ENCODE measurements around the gene ATP2A2.

DNA sequence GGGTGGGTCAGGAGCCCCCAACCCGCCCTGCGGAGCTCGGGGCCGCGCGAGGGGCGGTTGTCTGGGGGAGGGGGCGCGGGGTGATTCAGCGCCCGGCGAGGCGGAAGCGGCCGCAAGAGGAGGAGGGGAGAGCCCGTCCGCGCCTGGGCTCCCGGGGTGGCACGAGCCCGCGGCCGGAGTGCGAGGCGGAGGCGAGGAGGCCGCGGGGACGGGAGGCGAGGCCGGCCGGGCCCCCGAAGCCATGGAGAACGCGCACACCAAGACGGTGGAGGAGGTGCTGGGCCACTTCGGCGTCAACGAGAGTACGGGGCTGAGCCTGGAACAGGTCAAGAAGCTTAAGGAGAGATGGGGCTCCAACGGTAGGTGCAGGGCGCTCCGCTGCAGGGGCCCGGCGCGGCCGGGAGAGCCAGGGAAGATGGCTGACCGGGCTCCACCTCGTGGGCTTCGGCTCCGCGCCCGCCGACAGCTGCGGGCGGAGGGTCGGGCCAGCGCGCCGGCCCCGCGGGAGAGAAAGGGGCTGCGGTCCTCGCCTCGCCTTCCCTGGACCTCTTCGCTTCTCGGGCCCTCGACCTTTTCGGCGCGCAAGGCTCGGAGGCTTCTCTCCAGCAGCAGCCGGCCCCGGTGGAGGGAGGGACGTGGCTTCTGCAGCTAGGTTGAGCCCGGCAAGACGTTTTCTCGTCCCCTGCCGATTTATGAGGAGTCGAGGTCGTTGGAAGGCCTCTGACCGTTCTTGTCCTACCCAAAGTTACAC lies 677 bp downstream of the ATP2A2 start:
- TF ChIP-seq, protein P1, sequence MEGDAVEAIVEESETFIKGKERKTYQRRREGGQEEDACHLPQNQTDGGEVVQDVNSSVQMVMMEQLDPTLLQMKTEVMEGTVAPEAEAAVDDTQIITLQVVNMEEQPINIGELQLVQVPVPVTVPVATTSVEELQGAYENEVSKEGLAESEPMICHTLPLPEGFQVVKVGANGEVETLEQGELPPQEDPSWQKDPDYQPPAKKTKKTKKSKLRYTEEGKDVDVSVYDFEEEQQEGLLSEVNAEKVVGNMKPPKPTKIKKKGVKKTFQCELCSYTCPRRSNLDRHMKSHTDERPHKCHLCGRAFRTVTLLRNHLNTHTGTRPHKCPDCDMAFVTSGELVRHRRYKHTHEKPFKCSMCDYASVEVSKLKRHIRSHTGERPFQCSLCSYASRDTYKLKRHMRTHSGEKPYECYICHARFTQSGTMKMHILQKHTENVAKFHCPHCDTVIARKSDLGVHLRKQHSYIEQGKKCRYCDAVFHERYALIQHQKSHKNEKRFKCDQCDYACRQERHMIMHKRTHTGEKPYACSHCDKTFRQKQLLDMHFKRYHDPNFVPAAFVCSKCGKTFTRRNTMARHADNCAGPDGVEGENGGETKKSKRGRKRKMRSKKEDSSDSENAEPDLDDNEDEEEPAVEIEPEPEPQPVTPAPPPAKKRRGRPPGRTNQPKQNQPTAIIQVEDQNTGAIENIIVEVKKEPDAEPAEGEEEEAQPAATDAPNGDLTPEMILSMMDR (IDR thresholded peaks at IDR 0.05 in 2 of 3, conservative IDR thresholded peaks at IDR 0.05 in 1 of 3; ENCODE audit: borderline replicate concordance in 1 of 3, insufficient read depth in 1 of 3, low read depth in 2 of 3, low read length in 2 of 3), result no peak
- no peak for TF ChIP-seq EZH2phosphoT487 (IDR thresholded peaks at IDR 0.05; ENCODE audit: borderline replicate concordance)
- TF ChIP-seq POLR2A (IDR thresholded peaks at IDR 0.05; ENCODE audit: borderline replicate concordance, extremely low read depth, insufficient read depth, insufficient read length), result peak; percentile 8
- TF ChIP-seq POLR2AphosphoS5 (IDR thresholded peaks at IDR 0.05; ENCODE audit: low read depth, low read length), result no peak; the same call in 1 of the 2 replicates
